ENCODE measurements around the gene PHPT1.
"Not testable (repeated sequence)": the region's sequence is repeated elsewhere in the genome, so short reads cannot be mapped to it uniquely, and the experiment has no call there.

Gene PHPT1

GRCh38 chr9:136849038-136849959 lies at the start of gene PHPT1:
Gene PHPT1, plus strand, starts transcription at chr9:136849409. Its CDS starts 22 bp downstream, at chr9:136849431.
- DNase-seq (ENCODE audit: low read depth in 2 of 2): peak; percentile 89 to 90

- peak; percentile 79 to 85 for DNase-seq (ENCODE audit: low read depth in 2 of 2)
These were observed 49.2 kb upstream of the PHPT1 start for GRCh38 chr9:136799854-136800657.

GRCh38 chr9:136802321-136802720 lies 46.9 kb upstream of the PHPT1 start:
- DNase-seq (ENCODE audit: low read depth in 2 of 2): no peak

GRCh38 chr9:136803009-136803550 lies 46.1 kb upstream of the PHPT1 start:
- not testable (repeated sequence) for DNase-seq (ENCODE audit: low read depth in 2 of 2)

GRCh38 chr9:136803551-136804508 lies 45.4 kb upstream of the PHPT1 start:
- no peak for DNase-seq (ENCODE audit: low read depth in 2 of 2)

GRCh38 chr9:136804509-136805206 lies 44.6 kb upstream of the PHPT1 start:
- no peak for DNase-seq (ENCODE audit: low read depth in 2 of 2)

GRCh38 chr9:136805207-136805740 lies 43.9 kb upstream of the PHPT1 start:
- DNase-seq (ENCODE audit: low read depth in 2 of 2): no peak

- no peak for DNase-seq (ENCODE audit: low read depth in 2 of 2)
These were observed 43.1 kb upstream of the PHPT1 start for GRCh38 chr9:136806067-136806466.

- DNase-seq (ENCODE audit: low read depth in 2 of 2): no peak
These were observed 42.5 kb upstream of the PHPT1 start for GRCh38 chr9:136806631-136807201.

- peak; percentile 58 to 67 for DNase-seq (ENCODE audit: low read depth in 2 of 2)
These were observed 41.7 kb upstream of the PHPT1 start, which contains the start of gene RABL6 for GRCh38 chr9:136807281-136808074. Gene RABL6, plus strand, starts transcription at chr9:136807948. Its CDS starts 249 bp downstream, at chr9:136808197.

- DNase-seq (ENCODE audit: low read depth in 2 of 2): peak in 1 of 2 donors; percentile 12
These were observed 41.0 kb upstream of the PHPT1 start for GRCh38 chr9:136808075-136808805.

- DNase-seq (ENCODE audit: low read depth in 2 of 2): no peak
These were observed 40.4 kb upstream of the PHPT1 start for GRCh38 chr9:136808806-136809158.

- DNase-seq (ENCODE audit: low read depth in 2 of 2): no peak
These were observed 34.3 kb upstream of the PHPT1 start for GRCh38 chr9:136814725-136815421.

GRCh38 chr9:136815422-136815782 lies 33.8 kb upstream of the PHPT1 start:
- DNase-seq (ENCODE audit: low read depth in 2 of 2): no peak

- DNase-seq (ENCODE audit: low read depth in 2 of 2): no peak
These were observed 28.0 kb upstream of the PHPT1 start for GRCh38 chr9:136820971-136821825.

- no peak for DNase-seq (ENCODE audit: low read depth in 2 of 2)
These were observed 27.2 kb upstream of the PHPT1 start for GRCh38 chr9:136821826-136822544.
